SU-DHL-6 (cell line): Measurements from ENCODE around the gene ESAM.

Experiments
- H2AFZ ChIP-seq: fragments of 200-600 bp; sonication (generic); 2 replicates; pipeline ENCODE4 v1.6.1; 2014; ENCODE audit warnings: low read depth, mild to moderate bottlenecking, moderate library complexity, mixed read lengths, antibody characterized with exemption, low read length; ENCODE audit not compliant: severe bottlenecking
- H3F3A ChIP-seq: fragments of 200-600 bp; shearing (Covaris generic); 2 replicates; pipeline ENCODE4 v1.6.0; 2016; ENCODE audit warnings: antibody characterized with exemption, mild to moderate bottlenecking; ENCODE audit not compliant: insufficient read depth
- H3K27ac ChIP-seq: fragments of 200-600 bp; sonication (generic); 2 replicates; pipeline ENCODE4 v1.5.1; 2016; ENCODE audit warnings: low read depth, mild to moderate bottlenecking, low read length, moderate library complexity, mixed read lengths
- H3K27me3 ChIP-seq: fragments of 200-600 bp; sonication (generic), shearing (Covaris generic); 2 replicates; pipeline ENCODE4 v1.6.0; 2014; ENCODE audit warnings: mild to moderate bottlenecking, low read length
- H3K36me3 ChIP-seq: fragments of 200-600 bp; sonication (generic); 2 replicates; pipeline ENCODE4 v1.6.1; 2014; ENCODE audit warnings: mild to moderate bottlenecking, low read length, mixed read lengths
- H3K4me2 ChIP-seq: fragments of 300-600, 200-600 bp; shearing (Covaris generic), sonication (generic); 2 replicates; pipeline ENCODE4 v1.6.0; 2014; ENCODE audit warnings: low read length, low read depth, mild to moderate bottlenecking; ENCODE audit not compliant: poor library complexity, severe bottlenecking
- H3K4me3 ChIP-seq: fragments of 200-600 bp; sonication (generic); 2 replicates; pipeline ENCODE4 v1.5.1; 2014; ENCODE audit warnings: antibody characterized with exemption, low read length, mild to moderate bottlenecking, mixed read lengths; ENCODE audit not compliant: insufficient read depth, poor library complexity, severe bottlenecking
- H3K79me2 ChIP-seq: fragments of 200-600 bp; sonication (generic); 2 replicates; pipeline ENCODE4 v1.6.1; 2014; ENCODE audit warnings: mild to moderate bottlenecking, low read length, moderate library complexity; ENCODE audit not compliant: insufficient read depth
- H3K9ac ChIP-seq: fragments of 200-600 bp; sonication (generic); 2 replicates; pipeline ENCODE4 v1.7.0; 2014; ENCODE audit warnings: mild to moderate bottlenecking, low read length
- H3K9me2 ChIP-seq: fragments of 200-600 bp; sonication (generic); replicated peaks from 2 replicates; pipeline ENCODE4 v1.6.1; 2014; ENCODE audit warnings: low read length; ENCODE audit not compliant: insufficient read depth
- H3K9me3 ChIP-seq: fragments of 200-600 bp; sonication (generic); 2 replicates; pipeline ENCODE4 v1.6.1; 2014; ENCODE audit warnings: low read length, mixed read lengths; ENCODE audit not compliant: insufficient read depth
- H4K20me1 ChIP-seq: fragments of 200-600 bp; sonication (generic); 2 replicates; pipeline ENCODE4 v1.6.1; 2014; ENCODE audit warnings: low read depth, mild to moderate bottlenecking, antibody characterized with exemption, low read length, moderate library complexity, mixed read lengths
- CTCF ChIP-seq: fragments of 200-600 bp; sonication (generic); IDR thresholded peaks from one replicate; pipeline ENCODE4 v1.5.1; 2017; ENCODE audit warnings: antibody characterized with exemption, mild to moderate bottlenecking, low read length, moderate library complexity; ENCODE audit not compliant: insufficient read depth, poor library complexity, severe bottlenecking
- EZH2phosphoT487 ChIP-seq: fragments of 200-600 bp; sonication (generic), shearing (Covaris generic); conservative IDR thresholded peaks from 2 replicates; pipeline ENCODE4 v1.6.1; 2018; ENCODE audit warnings: mild to moderate bottlenecking, antibody characterized with exemption, low read length, moderate library complexity, mixed read lengths

Gene ESAM

GRCh38 chr11:124762105-124762623, at the start of gene ESAM:
TSS of gene ESAM (minus strand) at chr11:124762290. CDS start at chr11:124762154, 136 bp downstream.
- TF ChIP-seq CTCF: no peak
- no peak for TF ChIP-seq EZH2phosphoT487
- Histone ChIP-seq H3K79me2 (no peaks in the 10 kb centered on the region), H3K27ac (peak within 1 kb of the TSS; percentile 27; the same call in 1 of the 2 replicates), H3K36me3 (no peaks in the 10 kb centered on the region), H3K9me2 (no peaks in the 10 kb centered on the region), H3K9me3 (no peaks in the 10 kb centered on the region), H3K27me3 (no peaks in the 10 kb centered on the region), H3K4me2 (peak within 1 kb of the TSS; percentile 60), H2AFZ (peak within 1 kb of the TSS; percentile 97), H3F3A (no peaks in the 10 kb centered on the region), H3K4me3 (peak within 1 kb of the TSS; percentile 61), H4K20me1 (no peaks in the 10 kb centered on the region), H3K9ac (peak within 1 kb of the TSS; percentile 63)

GRCh38 chr11:124811399-124812125, 49.5 kb upstream of the ESAM start:
- Histone ChIP-seq H3K9ac (no peak overlapping the region), H3K36me3 (no peaks in the 10 kb centered on the region), H4K20me1 (no peaks in the 10 kb centered on the region), H3K9me3 (no peaks in the 10 kb centered on the region), H3K4me3 (no peak overlapping the region), H2AFZ (no peak overlapping the region), H3K4me2 (no peak overlapping the region), H3F3A (no peaks in the 10 kb centered on the region), H3K27ac (no peak overlapping the region), H3K9me2 (no peaks in the 10 kb centered on the region), H3K27me3 (no peaks in the 10 kb centered on the region), H3K79me2 (no peaks in the 10 kb centered on the region)
- TF ChIP-seq EZH2phosphoT487 (no peak), CTCF (no peak)

GRCh38 chr11:124807660-124808270, 45.7 kb upstream of the ESAM start:
- H2AFZ ChIP-seq: no peak overlapping the region
- H3K27ac ChIP-seq: no peak overlapping the region
- no peaks in the 10 kb centered on the region for H3F3A ChIP-seq
- H3K9me2 ChIP-seq: no peaks in the 10 kb centered on the region
- TF ChIP-seq CTCF: no peak
- no peak for TF ChIP-seq EZH2phosphoT487
- H3K4me3 ChIP-seq: no peak overlapping the region
- H3K9ac ChIP-seq: no peak overlapping the region
- H3K79me2 ChIP-seq: no peaks in the 10 kb centered on the region
- H3K9me3 ChIP-seq: no peaks in the 10 kb centered on the region
- H3K36me3 ChIP-seq: no peaks in the 10 kb centered on the region
- no peaks in the 10 kb centered on the region for H4K20me1 ChIP-seq
- H3K4me2 ChIP-seq: no peak overlapping the region
- no peaks in the 10 kb centered on the region for H3K27me3 ChIP-seq
